HG02763 (cell line): ENCODE data around the gene MICOS13.

ENCODE experiments used
- ATAC-seq: cut with Tn5 transposase; IDR thresholded peaks from one replicate; pipeline ENCODE4 v1.9.1; 2021; ENCODE audit warnings: mild to moderate bottlenecking, moderate library complexity; ENCODE audit not compliant: unreplicated experiment

The MICOS13 gene

DNA sequence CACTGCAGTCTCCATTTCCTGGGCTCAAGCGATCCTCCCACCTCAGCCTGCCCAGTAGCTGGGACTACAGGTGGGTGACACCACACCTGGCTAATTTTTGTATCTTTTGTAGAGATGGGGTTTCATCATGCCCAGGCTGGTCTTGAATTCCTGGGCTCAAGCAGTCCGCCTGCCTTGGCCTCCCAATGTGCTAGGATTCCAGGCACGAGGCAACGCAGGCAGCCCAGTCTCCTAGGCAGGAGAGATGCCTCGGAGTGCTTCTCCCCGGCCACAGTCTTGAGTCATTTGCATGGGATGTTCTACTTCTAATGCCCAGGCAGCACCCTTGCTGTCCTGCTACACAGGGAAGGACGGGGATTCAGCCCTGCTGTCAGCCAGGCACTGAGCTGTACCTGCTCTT, 8.7 kb downstream of the MICOS13 start:
- ATAC-seq, result no peak

GRCh38 chr19:5669212-5669611, 11.1 kb downstream of the MICOS13 start:
- ATAC-seq, result no peak

GRCh38 chr19:5667751-5668271, 12.5 kb downstream of the MICOS13 start:
- no peak for ATAC-seq

GRCh38 chr19:5666921-5667610, 13.2 kb downstream of the MICOS13 start:
- no peak for ATAC-seq

DNA sequence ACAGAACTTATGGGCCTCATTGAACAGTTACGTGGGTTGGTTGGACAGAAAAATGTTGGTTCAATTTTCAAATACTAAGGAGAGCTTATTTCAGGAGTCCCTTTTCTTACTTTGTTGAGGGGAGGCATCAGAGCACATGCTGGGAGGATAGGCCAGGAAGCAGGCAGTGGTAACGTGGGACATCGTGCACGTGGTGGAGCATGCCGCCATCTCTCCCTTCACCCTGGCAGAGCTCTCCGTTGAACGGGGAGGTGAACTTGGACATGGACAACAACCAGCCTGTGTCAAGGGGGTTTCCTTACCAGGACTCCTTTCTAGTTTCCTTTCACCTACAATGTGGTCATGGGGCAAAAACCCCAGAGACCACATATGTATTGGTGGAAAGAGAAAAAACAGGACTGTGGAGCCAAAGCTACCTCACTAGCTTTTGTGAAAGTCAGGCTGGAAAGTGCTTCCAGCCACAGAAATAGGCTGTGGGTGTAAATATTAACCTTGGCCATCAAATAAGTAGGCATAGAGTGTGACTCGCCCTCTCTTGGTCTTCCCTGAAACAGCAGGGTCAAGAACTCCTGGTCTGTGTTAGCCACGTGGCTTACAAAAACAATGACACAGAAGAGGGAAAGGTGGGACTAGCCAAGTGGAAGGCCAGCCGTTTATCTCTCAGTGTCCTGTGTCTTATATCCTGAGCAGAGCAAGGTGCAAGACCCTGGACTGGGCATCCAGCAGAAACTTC, 14.4 kb downstream of the MICOS13 start:
- no peak for ATAC-seq

DNA sequence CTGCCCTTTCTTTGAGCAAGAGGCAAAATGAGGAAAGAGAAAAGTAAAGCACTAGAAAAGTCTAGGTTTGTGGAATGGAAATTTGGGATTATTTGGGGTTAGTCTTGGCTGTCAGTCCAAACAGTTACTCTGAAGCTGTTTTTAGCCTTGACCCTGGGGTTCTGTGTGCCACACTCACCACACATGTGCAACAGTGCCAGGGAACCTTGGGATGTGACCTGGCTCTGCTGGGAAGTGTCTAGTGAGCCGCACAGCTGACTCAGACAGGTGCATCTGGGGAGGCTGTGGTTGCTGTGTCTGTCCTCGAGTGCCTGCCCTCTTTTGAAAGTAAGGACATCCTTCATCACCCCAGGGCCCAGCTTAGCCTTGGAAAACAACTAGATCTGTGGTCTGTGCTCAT, 15.8 kb downstream of the MICOS13 start:
- no peak for ATAC-seq

DNA sequence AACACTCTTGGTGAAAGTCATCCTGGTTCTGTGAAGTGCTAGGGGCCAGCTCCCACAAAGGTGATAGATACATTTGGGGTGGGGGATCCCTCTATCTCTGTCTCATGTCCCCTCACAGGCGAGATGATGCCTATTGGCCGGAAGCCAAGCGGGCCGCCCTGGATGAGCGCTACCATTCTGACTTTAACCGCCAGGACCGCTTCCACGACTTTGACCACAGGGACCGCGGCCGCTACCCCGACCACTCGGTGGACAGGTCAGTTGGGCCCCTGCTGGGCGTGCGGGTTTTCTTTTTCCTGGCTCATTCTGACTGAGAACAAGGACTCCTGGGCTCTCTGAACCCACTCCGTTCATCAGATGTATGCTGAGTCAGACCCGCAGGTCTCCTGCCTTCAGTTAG, 16.4 kb downstream of the MICOS13 start:
- no peak for ATAC-seq

GRCh38 chr19:5661483-5661882, 18.8 kb downstream of the MICOS13 start:
- ATAC-seq, result no peak

DNA sequence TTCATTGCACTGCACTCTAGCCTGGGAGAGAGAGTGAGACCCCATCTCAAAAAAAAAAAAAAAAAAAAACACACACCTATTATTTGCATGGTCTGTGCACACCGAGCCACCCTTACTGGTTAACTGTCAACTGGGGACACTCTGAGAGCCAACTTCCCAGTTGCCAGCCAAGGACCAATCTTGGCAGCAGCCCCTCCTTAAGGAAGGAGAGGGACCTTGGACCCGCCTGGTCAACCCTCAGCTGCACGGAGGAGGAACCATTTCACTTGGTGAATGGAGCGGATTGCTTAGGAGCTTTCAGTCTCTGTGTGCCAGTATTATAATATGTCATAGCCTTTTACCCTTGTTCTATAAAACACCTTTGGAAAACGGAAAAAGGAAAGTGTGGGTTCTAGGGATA, 24.9 kb downstream of the MICOS13 start:
- ATAC-seq, result no peak

GRCh38 chr19:5654931-5655330, 25.4 kb downstream of the MICOS13 start:
- no peak for ATAC-seq

DNA sequence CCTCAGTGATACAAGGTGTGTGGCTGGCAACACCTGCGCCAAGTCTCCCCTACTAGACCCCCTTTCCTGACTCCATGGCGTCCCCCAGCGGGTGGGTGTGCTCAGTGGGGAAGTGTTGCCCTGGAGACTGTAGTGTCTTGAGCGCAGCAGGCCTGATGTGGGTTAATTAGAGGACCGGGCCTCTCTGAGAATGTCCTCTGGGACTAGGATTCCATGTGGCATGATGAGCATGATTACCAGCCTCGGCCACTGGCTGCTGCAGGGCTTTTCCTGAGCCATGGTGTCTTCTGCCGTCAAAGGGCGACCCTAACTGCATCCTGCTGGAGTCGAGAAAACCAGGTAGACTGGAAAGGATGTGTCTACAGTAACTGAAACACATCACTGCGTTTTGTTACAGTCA, 28.1 kb downstream of the MICOS13 start:
- no peak for ATAC-seq

- ATAC-seq, result no peak
Measured at GRCh38 chr19:5651361-5651760, 29.0 kb downstream of the MICOS13 start.

DNA sequence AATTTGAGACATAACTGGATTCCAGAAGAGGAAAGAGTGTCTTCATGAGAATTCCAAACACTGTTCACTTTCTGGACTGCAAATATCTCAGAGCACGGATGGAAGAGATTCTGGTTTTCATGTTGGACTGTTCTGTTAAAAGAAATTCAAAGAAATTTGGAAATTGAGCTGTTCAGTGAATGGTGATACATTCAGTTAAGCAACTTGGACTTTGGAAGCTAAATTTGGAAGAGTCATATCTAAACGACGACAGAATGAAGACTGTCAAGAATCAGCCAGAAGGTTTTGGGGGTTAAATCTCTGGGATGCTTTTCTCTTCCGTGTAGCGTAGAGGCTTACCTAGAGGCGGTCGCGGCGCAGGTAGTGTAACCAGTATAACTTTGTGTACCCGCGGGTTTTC, 31.9 kb downstream of the MICOS13 start:
- ATAC-seq, result no peak

GRCh38 chr19:5646703-5647102, 33.6 kb downstream of the MICOS13 start:
- ATAC-seq, result no peak

DNA sequence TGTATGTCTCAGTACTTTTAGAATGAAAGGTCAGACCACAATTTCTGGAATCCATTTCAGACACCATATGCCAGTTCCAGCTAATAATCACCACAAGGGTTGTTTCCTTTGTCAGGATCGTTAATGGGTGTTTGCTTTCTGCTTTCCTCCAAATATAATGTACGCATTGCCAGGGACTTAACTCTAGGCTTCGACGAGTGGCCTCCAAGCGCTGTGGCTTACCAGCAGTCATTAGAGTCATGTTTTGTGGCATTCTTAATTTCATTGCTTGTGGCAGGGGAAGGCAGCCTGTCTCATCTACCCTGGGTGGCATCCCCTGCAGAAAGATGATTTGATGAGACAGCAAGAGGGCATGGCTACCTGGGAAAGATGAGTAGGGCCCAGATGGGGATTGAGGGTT, 34.9 kb downstream of the MICOS13 start:
- no peak for ATAC-seq

DNA sequence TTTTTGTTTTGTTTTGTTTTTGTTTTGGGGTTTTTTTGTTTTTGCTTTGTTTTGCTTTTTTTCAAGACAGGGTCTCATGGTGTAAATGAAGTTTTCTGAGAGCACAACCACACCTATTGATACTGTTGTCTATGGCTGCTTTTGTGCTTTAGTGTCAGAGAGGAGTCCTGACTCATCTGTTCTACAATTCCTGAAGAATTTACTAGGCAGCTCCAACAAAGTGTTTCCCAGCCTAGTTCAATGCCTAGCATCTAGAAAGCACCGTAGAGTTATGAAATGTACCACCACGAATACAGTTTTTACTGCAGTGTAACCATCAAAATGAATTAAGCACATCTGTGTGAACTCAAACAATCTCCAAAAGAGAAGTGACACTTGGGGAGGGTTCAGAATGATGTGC, 36.3 kb downstream of the MICOS13 start:
- no peak for ATAC-seq

DNA sequence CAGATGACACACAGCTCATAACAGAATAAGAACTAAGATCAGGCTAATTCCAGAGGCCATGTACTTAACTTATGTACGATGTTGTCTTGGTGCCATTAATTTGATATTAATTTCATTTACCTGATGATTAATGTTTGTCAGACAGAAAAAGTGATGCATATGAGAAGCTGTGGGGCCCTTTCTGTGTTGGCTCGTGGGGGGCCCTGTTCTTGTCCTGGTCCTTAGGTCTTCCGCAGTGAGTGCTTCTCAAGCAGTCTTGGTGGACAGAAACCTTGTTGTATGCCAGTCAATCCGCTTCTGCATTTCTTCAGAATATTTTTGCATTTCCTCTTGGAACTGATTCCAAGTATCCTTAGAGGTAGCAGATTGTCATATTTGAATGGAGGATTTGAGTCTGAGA, 37.3 kb downstream of the MICOS13 start:
- ATAC-seq, result no peak

- no peak for ATAC-seq
Measured at GRCh38 chr19:5642204-5642603, 38.1 kb downstream of the MICOS13 start.

- no peak for ATAC-seq
Measured at GRCh38 chr19:5641171-5641570, 39.1 kb downstream of the MICOS13 start.

- no peak for ATAC-seq
Measured at GRCh38 chr19:5637971-5638370, 42.3 kb downstream of the MICOS13 start.

- ATAC-seq, result no peak
Measured at GRCh38 chr19:5635427-5635826, 44.9 kb downstream of the MICOS13 start.

DNA sequence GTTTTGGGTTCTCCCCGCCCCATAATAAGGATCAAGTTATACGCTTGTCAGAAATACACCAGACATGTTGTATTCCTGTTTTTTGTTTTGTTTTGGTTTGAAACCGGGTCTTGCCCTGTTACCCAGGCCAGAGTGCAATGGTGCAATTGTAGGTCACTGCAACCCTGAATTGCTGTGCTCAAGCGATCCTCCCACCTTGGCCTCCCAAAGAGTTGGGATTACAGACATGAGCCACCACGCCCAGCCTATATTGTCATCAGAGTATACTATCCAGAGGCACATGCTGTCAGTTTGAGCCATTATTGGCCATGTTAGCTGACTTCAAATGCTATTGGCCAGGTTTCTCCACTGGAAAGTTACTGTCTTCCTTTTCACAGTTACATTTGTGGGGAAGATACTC, 47.7 kb downstream of the MICOS13 start:
- no peak for ATAC-seq

DNA sequence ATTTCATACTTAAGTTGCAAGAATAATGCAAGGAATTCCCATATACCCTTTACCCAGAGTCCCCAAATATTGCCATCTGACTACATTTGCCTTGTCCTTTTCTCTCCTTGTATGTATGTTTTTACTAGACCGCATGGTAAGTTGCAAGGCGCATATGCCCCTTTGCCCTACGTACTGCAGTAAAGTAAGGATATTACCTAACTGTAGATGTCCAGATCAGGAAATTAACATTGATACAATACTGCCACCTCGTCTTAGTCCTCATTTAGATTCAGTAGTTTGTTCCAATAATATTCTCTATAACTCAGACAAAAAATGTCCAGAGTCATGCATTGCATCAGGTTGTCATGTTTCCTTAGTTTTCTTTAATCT, 48.1 kb downstream of the MICOS13 start:
- ATAC-seq, result no peak
